ENCODE measurements around the gene TMIGD3. TPM values are rescaled to one million over a fixed set of nuclear protein-coding genes. Genes with fewer than 3 reads are reported as not detected.

TMIGD3 gene
- total and polyA plus RNA-seq, 10 donors = 1.6 to 33.4 (median 10.6) TPM

Small RNA genes within 50 kb of the gene (small RNA-seq; reads per million reads assigned to genes)
- gene RF00019 (0 reads per million in 4 donors), gene RNU6-792P (0 reads per million in 4 donors)

Other genes with a start within 250 kb of the TMIGD3 start
- gene CHIA, start 212.8 kb downstream of the TMIGD3 start, total RNA-seq = not detected
- gene CHIA, start 212.8 kb downstream of the TMIGD3 start, polyA plus RNA-seq = under 1 TPM in 1 of 3 donors, not detected in 2; 0.14 TPM
- gene OVGP1, start 75.9 kb downstream of the TMIGD3 start, total RNA-seq = 10 to 100 TPM in 1 of 7 donors, 1 to 10 TPM in 6; 2.2 to 10.7 (median 3.7) TPM
- 1 to 10 TPM; 3.0 to 6.7 (median 3.5) TPM for gene OVGP1, start 75.9 kb downstream of the TMIGD3 start, polyA plus RNA-seq
- 10 to 100 TPM; 25.4 to 36.6 (median 34.9) TPM for gene WDR77, start 54.4 kb downstream of the TMIGD3 start, total RNA-seq
- gene WDR77, start 54.4 kb downstream of the TMIGD3 start, polyA plus RNA-seq = 10 to 100 TPM; 24.8 to 34.5 (median 31.7) TPM
- 100 to 1,000 TPM; 124 to 168 (median 143) TPM for gene ATP5PB, start 54.2 kb downstream of the TMIGD3 start, total RNA-seq
- 100 to 1,000 TPM; 204 to 277 (median 262) TPM for gene ATP5PB, start 54.2 kb downstream of the TMIGD3 start, polyA plus RNA-seq
- gene C1orf162, start 29.6 kb downstream of the TMIGD3 start, total RNA-seq = 100 to 1,000 TPM in 5 of 7 donors, 10 to 100 TPM in 2; 53.5 to 161 (median 121) TPM
- 100 to 1,000 TPM in 2 of 3 donors, 10 to 100 TPM in 1; 98.9 to 132 (median 126) TPM for gene C1orf162, start 29.6 kb downstream of the TMIGD3 start, polyA plus RNA-seq
- gene ADORA3, start within 50 bp of the TMIGD3 start, total RNA-seq = 10 to 100 TPM in 1 of 7 donors, 1 to 10 TPM in 4, under 1 TPM in 2; 0.37 to 11.2 (median 7.7) TPM
- gene ADORA3, start within 50 bp of the TMIGD3 start, polyA plus RNA-seq = 1 to 10 TPM; 2.5 to 4.9 (median 3.4) TPM
- 100 to 1,000 TPM in 5 of 7 donors, 10 to 100 TPM in 2; 83.3 to 125 (median 113) TPM for gene RAP1A, start 116.2 kb upstream of the TMIGD3 start, total RNA-seq
- gene RAP1A, start 116.2 kb upstream of the TMIGD3 start, polyA plus RNA-seq = 100 to 1,000 TPM in 1 of 3 donors, 10 to 100 TPM in 2; 93.6 to 106 (median 99.3) TPM
- 10 to 100 TPM in 2 of 7 donors, 1 to 10 TPM in 5; 6.0 to 12.5 (median 8.0) TPM for gene INKA2, start 235.8 kb upstream of the TMIGD3 start, total RNA-seq
- gene INKA2, start 235.8 kb upstream of the TMIGD3 start, polyA plus RNA-seq = 1 to 10 TPM in 2 of 3 donors, under 1 TPM in 1; 0.41 to 1.3 (median 1.0) TPM